SK-N-SH (cell line): ENCODE data around the gene DNAJC18. TPM values are rescaled to one million over a fixed set of nuclear protein-coding genes. Genes with fewer than 3 reads are reported as not detected.

Experiments used
- CTCF ChIA-PET: fragments of 300-600, 350-600 bp; formaldehyde crosslinking; extraction: SDS; loops from one replicate; lab custom pipeline; 2021; lab: Yijun Ruan, JAX
- POLR2A ChIA-PET: fragments of 350-600 bp; sonication (Branson Sonifier 250); formaldehyde crosslinking; extraction: SDS; loops from one replicate; lab custom pipeline; 2020; ENCODE audit warnings: antibody characterized with exemption, inconsistent platforms; lab: Yijun Ruan, JAX
- DNase-seq: peaks from one replicate; pipeline ENCODE4 v3.0.0; 2012
- H2AFZ ChIP-seq: fragments of 200-600 bp; sonication (generic); 2 replicates; pipeline ENCODE4 v1.8.1; 2016; ENCODE audit warnings: antibody characterized with exemption, mild to moderate bottlenecking, low read depth
- H3F3A ChIP-seq: fragments of 200-600 bp; sonication (generic); replicated peaks from 2 replicates; pipeline ENCODE3; 2016; ENCODE audit warnings: antibody characterized with exemption, mild to moderate bottlenecking; ENCODE audit not compliant: insufficient read depth
- H3K27ac ChIP-seq, 2 experiments: fragments of 200-500 bp in 1 of 2; fragments of 200-600 bp in 1 of 2; sonication (Bioruptor generic) in 1 of 2; sonication (generic), shearing (Covaris generic) in 1 of 2; 2 replicates each; pipeline versions ENCODE4 v1.5.1 to v1.6.1; 2014 to 2016; ENCODE audit warnings: low read depth in 2 of 2, inconsistent platforms in 1 of 2, low read length in 1 of 2, mild to moderate bottlenecking in 1 of 2, mixed read lengths in 1 of 2
- H3K27me3 ChIP-seq: fragments of 200-600 bp; sonication (generic), shearing (Covaris generic); 2 replicates; pipeline ENCODE4 v1.6.1; 2016; ENCODE audit warnings: mixed run types; ENCODE audit not compliant: insufficient read depth
- H3K36me3 ChIP-seq, 2 experiments: fragments of 200-500 bp in 1 of 2; fragments of 200-600 bp in 1 of 2; sonication (Bioruptor generic) in 1 of 2; sonication (generic) in 1 of 2; replicated peaks in 1 of 2; 2 replicates each; pipeline versions ENCODE3 to v1.5.1; 2014 to 2016; ENCODE audit warnings: low read length in 1 of 2, mild to moderate bottlenecking in 1 of 2; ENCODE audit not compliant: insufficient read depth in 2 of 2, control insufficient read depth in 1 of 2
- H3K4me1 ChIP-seq, 2 experiments: fragments of 200-500 bp in 1 of 2; fragments of 200-600 bp in 1 of 2; sonication (Bioruptor generic) in 1 of 2; sonication (generic), shearing (Covaris generic) in 1 of 2; 2 replicates each; pipeline versions ENCODE4 v1.5.1 to v1.6.1; 2014 to 2016; ENCODE audit warnings: low read depth in 1 of 2, low read length in 1 of 2, mixed run types in 1 of 2; ENCODE audit not compliant: insufficient read depth in 2 of 2, control insufficient read depth in 1 of 2
- H3K4me2 ChIP-seq: fragments of 200-600 bp; sonication (generic), shearing (Covaris generic); 2 replicates; pipeline ENCODE4 v1.6.1; 2017; ENCODE audit warnings: mixed run types
- H3K4me3 ChIP-seq, 2 experiments: fragments of 200-500 bp in 1 of 2; fragments of 200-600 bp in 1 of 2; sonication (Bioruptor generic) in 1 of 2; sonication (generic), shearing (Covaris generic) in 1 of 2; 2 replicates each; pipeline versions ENCODE4 v1.5.1 to v1.8.1; 2014 to 2016; ENCODE audit warnings: low read depth in 2 of 2, inconsistent platforms in 1 of 2, low read length in 1 of 2, mild to moderate bottlenecking in 1 of 2, mixed read lengths in 1 of 2, moderate library complexity in 1 of 2
- H3K79me2 ChIP-seq: fragments of 200-600 bp; sonication (generic); 2 replicates; pipeline ENCODE4 v1.8.1; 2017; ENCODE audit warnings: mild to moderate bottlenecking; ENCODE audit not compliant: insufficient read depth
- H3K9ac ChIP-seq: fragments of 200-600 bp; sonication (generic); 2 replicates; pipeline ENCODE4 v1.6.1; 2017; ENCODE audit warnings: mixed run types
- H3K9me2 ChIP-seq: fragments of 200-600 bp; sonication (generic); 2 replicates; pipeline ENCODE4 v1.6.1; 2017; ENCODE audit warnings: mixed run types
- H3K9me3 ChIP-seq: fragments of 200-600 bp; sonication (generic); 2 replicates; pipeline ENCODE4 v1.6.1; 2017; ENCODE audit warnings: mixed run types, mild to moderate bottlenecking, moderate library complexity
- H4K20me1 ChIP-seq: fragments of 200-600 bp; sonication (generic); 2 replicates; pipeline ENCODE4 v1.6.1; 2017; ENCODE audit warnings: mild to moderate bottlenecking, mixed run types; ENCODE audit not compliant: insufficient read depth
- EP300 ChIP-seq, 2 experiments: IDR thresholded peaks; 2 replicates each; pipeline versions ENCODE4 v1.4.0 to v1.6.1; 2012; ENCODE audit warnings: borderline replicate concordance in 1 of 2, low read depth in 1 of 2, low read length in 1 of 2
- EZH2phosphoT487 ChIP-seq: fragments of 200-600 bp; sonication (generic); IDR thresholded peaks from 2 replicates; pipeline ENCODE4 v1.6.1; 2017; ENCODE audit warnings: low read depth, mixed run types, mild to moderate bottlenecking, antibody characterized with exemption, moderate library complexity, borderline replicate concordance
- FOSL2 ChIP-seq: IDR thresholded peaks from 2 replicates; pipeline ENCODE4 v1.4.0; 2012; ENCODE audit warnings: low read depth, mild to moderate bottlenecking, moderate library complexity, borderline replicate concordance
- FOXJ3 ChIP-seq: sonication (generic); formaldehyde crosslinking; IDR thresholded peaks from 2 replicates; pipeline ENCODE4 v1.5.1; 2020; ENCODE audit warnings: mild to moderate bottlenecking, missing genetic modification reagents
- GABPA ChIP-seq: IDR thresholded peaks from 2 replicates; pipeline ENCODE4 v1.4.0; 2012; ENCODE audit warnings: low read depth, mild to moderate bottlenecking
- GATA2 ChIP-seq: sonication (generic); formaldehyde crosslinking; IDR thresholded peaks from 2 replicates; pipeline ENCODE4 v1.5.0; 2020; ENCODE audit warnings: mild to moderate bottlenecking, missing genetic modification reagents
- JUND ChIP-seq: IDR thresholded peaks from 2 replicates; pipeline ENCODE4 v1.4.0; 2012
- MEF2A ChIP-seq: IDR thresholded peaks from 2 replicates; pipeline ENCODE4 v1.4.0; 2012; ENCODE audit warnings: low read depth, borderline replicate concordance
- MXI1 ChIP-seq: IDR thresholded peaks from 2 replicates; pipeline ENCODE4 v1.6.1; 2012; ENCODE audit warnings: mild to moderate bottlenecking, low read depth, low read length, improper control_type of control experiment
- NRF1 ChIP-seq: IDR thresholded peaks from 2 replicates; pipeline ENCODE4 v1.6.1; 2012; ENCODE audit warnings: low read depth, mild to moderate bottlenecking, low read length
- RFX5 ChIP-seq: IDR thresholded peaks from 2 replicates; pipeline ENCODE4 v1.6.1; 2012; ENCODE audit warnings: mild to moderate bottlenecking, improper control_type of control experiment, low read length
- SIN3A ChIP-seq: IDR thresholded peaks from 2 replicates; pipeline ENCODE4 v1.6.1; 2012; ENCODE audit warnings: low read depth, mild to moderate bottlenecking, low read length, moderate library complexity, borderline replicate concordance
- ZBTB33 ChIP-seq: IDR thresholded peaks from 2 replicates; pipeline ENCODE4 v1.4.0; 2012; ENCODE audit warnings: low read depth, borderline replicate concordance
- WGBS: methylation state at CpG from one replicate; pipeline ENCODE4 v1.1.6; 2017; ENCODE audit warnings: low lambda C conversion rate; 5-methylcytosine and 5-hydroxymethylcytosine counted together
- polyA plus RNA-seq, 3 experiments: library from polyadenylated mRNA; depleted of rRNA; stranded (reverse); fragments of >200 nt; gene quantifications; 2 replicates each; pipeline ENCODE4 v1.2.3, GENCODE V29; 2012
- TF ChIP-seq, protein P1 (sequence below): fragments of 200-600 bp; sonication (generic); IDR thresholded peaks from 2 replicates; pipeline ENCODE4 v1.6.1; 2017; ENCODE audit warnings: antibody characterized with exemption, mild to moderate bottlenecking, moderate library complexity
- TF ChIP-seq, protein P2 (sequence below): IDR thresholded peaks from 2 replicates; pipeline ENCODE4 v1.4.0; 2012; ENCODE audit warnings: low read depth

DNAJC18 gene
- polyA plus RNA-seq, 1 of the 3 experiments (the other 2 are of a cell fraction): 7.4 TPM

DNA sequence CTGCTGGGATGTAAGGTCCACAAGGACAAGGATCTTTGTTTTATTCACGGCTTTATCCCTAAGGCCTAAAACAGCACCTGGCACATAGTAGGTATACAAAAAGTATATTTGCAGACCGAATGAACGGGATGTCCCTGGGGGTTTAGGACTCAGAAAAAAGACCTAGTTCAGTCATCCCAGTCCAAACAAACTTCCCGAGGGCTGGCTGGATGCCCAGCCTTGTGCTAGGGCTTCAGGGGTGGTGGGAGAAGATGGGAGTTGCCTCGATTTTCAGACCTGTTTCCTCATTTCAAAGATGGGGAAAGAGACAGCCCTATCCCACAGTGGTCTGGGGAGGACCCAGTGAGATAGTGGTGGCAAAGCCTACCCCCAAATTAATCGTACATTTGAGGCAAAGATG is 41.4 kb downstream of the DNAJC18 start (continued):
- TF ChIP-seq ZBTB33: no peak
- TF ChIP-seq GABPA: no peak

- no peak for DNase-seq
These were observed 42.6 kb downstream of the DNAJC18 start for GRCh38 chr5:139396691-139397090.

DNA sequence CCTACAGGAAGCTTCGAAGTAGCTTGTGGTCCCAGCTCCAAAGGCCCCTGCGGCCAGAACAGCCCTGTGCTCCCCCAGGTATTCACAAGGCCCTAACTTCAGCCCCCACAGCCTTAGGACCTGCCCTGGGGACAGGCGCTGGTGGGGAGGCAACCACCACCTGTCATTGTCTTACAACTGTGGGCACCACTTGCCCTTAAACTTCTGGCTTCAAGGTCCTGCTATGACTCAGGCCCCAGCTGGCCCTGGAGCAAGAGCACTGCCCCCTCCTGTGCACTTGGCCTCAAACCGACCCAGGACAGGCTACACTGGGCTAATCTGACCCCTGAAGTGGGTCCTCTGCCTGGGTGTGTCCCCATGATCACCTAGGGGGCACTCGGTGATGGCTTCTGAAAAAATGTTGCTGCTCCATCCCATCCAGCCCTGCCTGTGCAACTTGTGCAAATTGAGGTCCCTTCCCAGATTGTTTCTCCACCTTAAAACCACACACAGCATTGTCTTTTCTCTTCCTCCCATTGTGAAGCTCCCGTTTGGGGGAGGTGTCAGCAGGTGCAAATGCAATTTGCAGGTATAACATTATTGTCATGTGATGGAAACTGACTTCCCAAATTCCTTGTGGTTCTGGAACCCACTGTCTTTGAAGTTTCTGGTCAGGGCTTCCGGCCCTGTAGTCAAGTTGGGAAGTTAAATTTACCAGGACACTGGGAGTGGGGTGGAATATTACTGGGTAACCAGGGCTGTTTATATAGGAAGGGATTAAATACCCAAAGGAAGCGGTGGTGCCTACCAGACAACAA is 43.3 kb downstream of the DNAJC18 start:
- H3K4me2 ChIP-seq: no peak overlapping the region
- WGBS: 84% methylated on average over 5 of the region's 8 CpGs
- no peaks in the 10 kb centered on the region for H3K79me2 ChIP-seq
- no peaks in the 10 kb centered on the region for H3K36me3 ChIP-seq
- H3K27me3 ChIP-seq: peaks cover 12% of the 10 kb centered on the region; the same call in 1 of the 2 replicates
- H3K9me3 ChIP-seq: no peaks in the 10 kb centered on the region
- no peak overlapping the region for H3K27ac ChIP-seq
- no peak for DNase-seq
- ChIA-PET POLR2A (no interaction called here), CTCF (interaction anchor here (1.2 to 2.3 kb wide), 4 partner anchors 10 to 117 kb away, joined by 4 to 9 read pairs (median 6); no protein-coding TSS in a partner anchor)
- no peak overlapping the region for H3K9ac ChIP-seq
- H3K9me2 ChIP-seq: no peaks in the 10 kb centered on the region
- no peaks in the 10 kb centered on the region for H3F3A ChIP-seq
- no peak overlapping the region for H2AFZ ChIP-seq
- H3K4me1 ChIP-seq: peaks cover 0 to 3% of the 10 kb centered on the region in 2 experiments; a peak in 1 of 4 replicates
- TF ChIP-seq RFX5: no peak
- peak; percentile 18; the same call in 1 of the 2 replicates for TF ChIP-seq FOSL2
- TF ChIP-seq, protein P1, sequence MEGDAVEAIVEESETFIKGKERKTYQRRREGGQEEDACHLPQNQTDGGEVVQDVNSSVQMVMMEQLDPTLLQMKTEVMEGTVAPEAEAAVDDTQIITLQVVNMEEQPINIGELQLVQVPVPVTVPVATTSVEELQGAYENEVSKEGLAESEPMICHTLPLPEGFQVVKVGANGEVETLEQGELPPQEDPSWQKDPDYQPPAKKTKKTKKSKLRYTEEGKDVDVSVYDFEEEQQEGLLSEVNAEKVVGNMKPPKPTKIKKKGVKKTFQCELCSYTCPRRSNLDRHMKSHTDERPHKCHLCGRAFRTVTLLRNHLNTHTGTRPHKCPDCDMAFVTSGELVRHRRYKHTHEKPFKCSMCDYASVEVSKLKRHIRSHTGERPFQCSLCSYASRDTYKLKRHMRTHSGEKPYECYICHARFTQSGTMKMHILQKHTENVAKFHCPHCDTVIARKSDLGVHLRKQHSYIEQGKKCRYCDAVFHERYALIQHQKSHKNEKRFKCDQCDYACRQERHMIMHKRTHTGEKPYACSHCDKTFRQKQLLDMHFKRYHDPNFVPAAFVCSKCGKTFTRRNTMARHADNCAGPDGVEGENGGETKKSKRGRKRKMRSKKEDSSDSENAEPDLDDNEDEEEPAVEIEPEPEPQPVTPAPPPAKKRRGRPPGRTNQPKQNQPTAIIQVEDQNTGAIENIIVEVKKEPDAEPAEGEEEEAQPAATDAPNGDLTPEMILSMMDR: no peak
- TF ChIP-seq FOXJ3: no peak
- TF ChIP-seq EP300 (IDR thresholded peaks at IDR 0.05; ENCODE audit: borderline replicate concordance in 1 of 2, low read depth in 1 of 2, low read length in 1 of 2): no peak
- no peak for TF ChIP-seq JUND
- H4K20me1 ChIP-seq: no peaks in the 10 kb centered on the region
- no peak overlapping the region for H3K4me3 ChIP-seq

More at GRCh38 chr5:139396691-139397090, 42.6 kb downstream of the DNAJC18 start:
- Histone ChIP-seq H3F3A (no peaks in the 10 kb centered on the region), H3K4me1 (peaks cover 0 to 3% of the 10 kb centered on the region in 2 experiments; a peak in 1 of 4 replicates), H3K27ac (no peak overlapping the region), H4K20me1 (no peaks in the 10 kb centered on the region), H3K9me3 (no peaks in the 10 kb centered on the region), H3K4me2 (no peak overlapping the region), H3K9ac (no peak overlapping the region), H3K79me2 (no peaks in the 10 kb centered on the region), H3K27me3 (peaks cover 12% of the 10 kb centered on the region; the same call in 1 of the 2 replicates), H3K4me3 (no peak overlapping the region), H3K36me3 (peaks cover 0 to 2% of the 10 kb centered on the region in 2 experiments), H2AFZ (no peak overlapping the region), H3K9me2 (no peaks in the 10 kb centered on the region)
- CTCF ChIA-PET: interaction anchor here (1.6 to 2.3 kb wide), 3 partner anchors 10 to 117 kb away, joined by 5 to 9 read pairs (median 7); no protein-coding TSS in a partner anchor
- 100% methylated on average over 6 of the region's 8 CpGs for WGBS
- TF ChIP-seq MXI1 (no peak), RFX5 (no peak), GATA2 (no peak), JUND (no peak), MEF2A (no peak), EZH2phosphoT487 (no peak), NRF1 (no peak), GABPA (no peak), SIN3A (no peak)
- TF ChIP-seq, protein P2, sequence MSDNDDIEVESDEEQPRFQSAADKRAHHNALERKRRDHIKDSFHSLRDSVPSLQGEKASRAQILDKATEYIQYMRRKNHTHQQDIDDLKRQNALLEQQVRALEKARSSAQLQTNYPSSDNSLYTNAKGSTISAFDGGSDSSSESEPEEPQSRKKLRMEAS: no peak
- POLR2A ChIA-PET: no interaction called here
